ENCODE data around the gene TBX1. TPM values are rescaled to one million over a fixed set of nuclear protein-coding genes. Genes with fewer than 3 reads are reported as not detected.

Gene TBX1
- total RNA-seq, 2 donors from 2014 or later: 7.5 to 8.1 TPM

DNA sequence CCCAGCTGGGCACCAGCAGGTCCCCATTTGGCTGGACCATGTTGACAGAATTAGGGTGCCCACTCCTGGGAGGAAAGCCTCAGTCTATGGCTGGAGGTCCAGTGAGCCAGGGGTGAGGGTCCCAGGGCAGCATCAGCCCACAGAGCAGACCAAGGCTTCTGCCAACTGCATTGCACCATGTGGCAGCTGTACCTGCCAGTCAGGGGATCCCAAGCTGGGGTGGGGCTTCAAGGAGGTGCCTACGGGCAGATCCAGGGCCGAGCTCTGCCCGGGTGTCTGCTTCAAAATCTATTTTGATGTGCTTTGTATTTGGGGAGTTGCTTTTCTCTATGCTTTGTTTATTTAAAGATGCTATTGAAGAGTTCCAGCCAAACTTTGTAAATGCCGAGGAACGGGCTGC, 26.8 kb upstream of the TBX1 start:
- intact Hi-C loops (cut with DNase I): no loop called here
- DNase-seq (ENCODE audit: low spot score): no peak

DNA sequence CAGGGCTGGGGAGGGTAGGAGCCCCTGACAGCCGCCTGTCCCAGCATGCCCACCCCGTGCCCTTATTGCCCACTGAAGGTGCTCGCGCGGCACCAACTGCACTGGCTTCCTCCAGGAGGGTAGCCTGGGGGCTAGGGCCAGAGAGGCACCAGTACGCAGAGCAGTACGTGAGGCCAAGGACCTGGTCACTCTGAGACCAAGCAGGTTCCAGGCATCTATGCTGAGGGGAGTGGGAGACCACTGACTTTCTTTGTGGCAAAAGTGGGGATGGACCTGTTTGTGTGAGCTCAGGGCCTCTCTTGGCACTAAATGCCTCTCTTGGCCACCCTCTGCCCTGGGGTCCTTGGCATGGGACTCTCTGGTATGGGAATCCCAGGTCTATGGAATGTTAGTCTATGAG, 26.4 kb upstream of the TBX1 start:
- intact Hi-C loops (cut with DNase I): no loop called here
- DNase-seq (ENCODE audit: low spot score): no peak

DNA sequence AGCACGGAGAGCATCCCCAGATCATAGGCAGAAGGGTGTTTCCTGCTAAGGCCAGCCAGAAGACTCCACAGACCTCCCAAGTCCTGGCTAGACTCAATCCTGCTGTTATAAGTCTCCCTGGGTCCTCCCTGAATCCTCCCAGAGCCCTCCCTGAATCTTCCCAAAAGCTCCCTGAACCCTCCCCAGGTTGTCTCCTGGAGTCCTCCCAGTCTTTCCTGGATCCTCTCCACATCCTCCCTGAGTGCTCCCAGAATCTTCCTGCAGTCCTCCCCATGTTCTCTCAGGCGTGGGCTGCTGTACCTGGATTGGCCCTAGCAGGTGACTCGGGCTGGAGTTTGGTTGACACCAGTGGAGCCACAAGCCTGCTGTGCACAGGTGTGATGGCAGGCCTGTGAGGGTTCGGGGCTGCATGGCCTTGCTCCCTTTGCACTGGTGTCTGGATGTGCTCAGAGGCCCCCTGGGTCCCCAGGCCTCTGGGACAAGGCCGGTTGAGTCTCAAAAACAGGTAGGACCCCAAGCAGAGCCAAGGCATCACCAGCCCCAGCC, 25.7 kb upstream of the TBX1 start:
- intact Hi-C loops (cut with DNase I): no loop called here
- no peak for DNase-seq (ENCODE audit: low spot score)

DNA sequence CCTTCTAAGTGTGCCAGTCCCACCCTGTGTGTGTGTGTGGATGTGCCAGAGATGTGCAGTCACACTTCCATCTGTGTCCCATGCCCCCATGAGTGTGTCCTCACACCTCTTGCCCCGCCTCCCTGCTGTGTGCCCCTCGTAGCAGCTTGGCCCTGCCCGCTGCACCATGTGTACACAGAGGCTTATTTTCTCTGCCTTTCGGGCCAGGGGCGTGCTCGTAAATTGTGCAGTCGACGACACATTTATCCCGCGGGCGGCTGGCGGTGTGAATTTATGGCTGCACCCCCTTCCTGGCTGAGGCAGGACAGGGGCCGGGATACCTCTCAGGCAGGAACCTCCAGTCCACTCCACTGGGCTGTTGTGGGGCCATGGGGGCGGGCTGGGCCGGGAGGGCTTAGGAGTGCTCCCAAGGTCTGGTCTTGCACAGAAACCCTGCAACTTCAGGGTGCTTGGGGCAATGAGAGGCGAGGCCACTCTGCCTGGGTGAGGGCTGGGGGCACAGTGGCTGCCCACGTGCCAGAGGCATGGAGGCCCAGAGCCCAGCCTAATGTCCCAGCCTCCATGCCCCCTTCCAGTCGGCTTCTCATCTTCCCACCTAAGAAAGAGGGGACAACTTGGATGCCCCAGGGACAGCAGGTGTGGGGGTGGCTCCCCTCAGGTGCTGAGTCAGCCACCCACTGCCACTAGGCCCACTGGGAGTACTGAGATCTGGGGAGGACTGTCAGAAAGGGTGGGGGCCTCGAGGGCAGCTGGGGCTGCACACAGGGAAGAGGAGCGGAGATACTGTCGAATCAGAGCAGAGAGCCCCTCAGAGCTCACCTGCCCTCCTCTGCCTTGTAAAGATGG, 24.7 kb upstream of the TBX1 start:
- intact Hi-C loops (cut with DNase I): no loop called here
- no peak for DNase-seq (ENCODE audit: low spot score)

DNA sequence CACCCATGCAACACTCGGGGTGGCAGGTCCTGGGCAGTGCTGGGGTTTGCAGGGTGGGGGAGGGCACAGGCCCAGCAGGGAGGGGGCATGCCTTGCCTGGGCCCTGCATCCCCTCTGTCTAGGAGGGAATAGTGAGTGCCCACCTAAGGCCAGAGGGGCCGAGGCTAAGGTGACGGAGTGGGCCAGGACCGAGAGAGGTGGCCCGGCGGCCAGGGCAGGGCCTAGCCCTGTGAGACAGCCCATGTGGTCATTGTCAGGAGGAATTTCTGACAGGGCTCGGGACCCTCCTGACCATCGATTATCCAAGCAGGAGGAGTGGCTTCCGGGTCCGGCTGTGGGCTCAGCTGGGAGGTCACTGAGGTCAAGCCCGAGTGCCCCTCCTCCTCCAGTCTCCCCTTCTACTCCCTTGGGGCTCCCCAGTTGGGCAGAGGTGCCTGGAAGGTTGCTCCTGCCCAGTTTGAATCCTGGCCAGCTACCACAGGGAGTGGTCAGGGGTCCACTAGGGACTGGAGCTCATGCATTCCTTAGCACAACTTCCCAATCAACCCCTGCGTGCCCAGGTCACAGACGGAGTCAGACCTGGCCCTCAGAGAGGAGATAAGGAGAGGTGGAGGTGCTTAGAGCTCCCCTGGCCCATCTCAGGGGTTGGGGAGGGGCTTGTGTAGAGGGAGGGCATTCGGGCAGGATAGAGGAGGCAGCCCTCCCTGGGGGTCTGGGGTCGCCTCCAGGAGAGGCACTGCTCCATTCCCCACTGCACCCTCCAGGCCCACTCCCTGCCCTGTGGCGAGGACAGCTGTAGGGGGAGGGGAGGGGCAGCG, 22.5 kb upstream of the TBX1 start:
- intact Hi-C loops (cut with DNase I): no loop called here
- no peak for DNase-seq (ENCODE audit: low spot score)

DNA sequence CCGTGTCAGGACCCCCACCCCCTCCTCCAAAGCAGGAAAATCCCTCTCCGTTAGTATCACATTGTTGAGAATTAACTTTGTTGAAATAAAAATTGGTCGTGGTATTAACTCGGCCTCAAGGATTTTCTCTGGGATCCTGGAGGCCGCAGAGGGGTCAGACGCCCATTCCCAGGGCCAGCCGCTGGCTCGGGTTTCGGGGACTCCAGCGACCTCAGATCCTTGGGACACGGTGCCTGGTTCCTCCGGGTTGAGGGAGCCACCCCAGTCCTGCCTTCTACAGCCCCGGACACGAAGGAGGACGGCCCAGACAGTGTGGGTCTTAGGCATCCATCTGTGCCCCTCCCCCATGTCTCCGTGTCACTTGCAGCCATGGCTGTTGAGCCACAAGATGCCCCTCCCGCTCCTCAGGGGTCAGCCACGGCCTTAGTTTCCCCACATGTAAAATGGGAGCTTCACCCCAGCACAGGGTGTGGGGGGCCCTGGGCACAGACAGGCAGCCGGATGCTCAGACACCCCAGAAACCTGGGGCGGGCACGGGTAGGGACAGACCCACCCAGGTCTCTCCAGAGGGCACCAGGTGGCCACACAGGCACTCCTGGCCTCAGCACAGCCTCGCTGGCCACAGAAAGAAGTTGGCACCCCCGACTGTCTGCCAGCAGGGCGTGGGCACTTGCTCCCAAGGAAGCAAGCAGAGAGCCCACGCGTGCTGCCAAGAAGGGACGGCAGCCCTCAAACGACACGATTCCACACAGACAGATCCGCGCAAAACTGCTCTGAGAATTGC, 21.7 kb upstream of the TBX1 start:
- no peak for DNase-seq (ENCODE audit: low spot score)
- intact Hi-C loops (cut with DNase I): no loop called here

DNA sequence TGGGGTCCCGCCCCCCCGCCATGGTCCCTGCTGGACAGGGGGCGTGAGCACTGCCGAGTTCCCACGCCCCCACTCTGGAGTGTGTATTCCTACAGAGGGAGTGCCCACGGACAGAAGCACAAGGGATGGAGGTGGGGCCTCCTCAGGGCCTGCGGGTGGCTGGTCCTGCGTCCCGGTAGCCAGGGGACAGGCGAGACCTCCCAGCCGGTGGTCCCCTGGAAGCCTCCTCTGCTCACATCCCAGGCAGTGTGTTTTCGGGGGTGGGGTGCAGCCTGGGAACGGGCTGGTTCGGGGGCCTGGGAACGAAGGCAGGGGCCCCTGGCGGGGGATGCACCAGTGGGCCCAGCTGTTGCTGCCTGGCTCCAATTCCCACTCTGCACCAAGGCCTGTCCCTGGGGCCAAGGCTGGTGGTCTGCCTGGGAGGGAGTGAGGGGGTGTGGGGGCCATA, 21.1 kb upstream of the TBX1 start:
- intact Hi-C loops (cut with DNase I): no loop called here
- no peak for DNase-seq (ENCODE audit: low spot score)

DNA sequence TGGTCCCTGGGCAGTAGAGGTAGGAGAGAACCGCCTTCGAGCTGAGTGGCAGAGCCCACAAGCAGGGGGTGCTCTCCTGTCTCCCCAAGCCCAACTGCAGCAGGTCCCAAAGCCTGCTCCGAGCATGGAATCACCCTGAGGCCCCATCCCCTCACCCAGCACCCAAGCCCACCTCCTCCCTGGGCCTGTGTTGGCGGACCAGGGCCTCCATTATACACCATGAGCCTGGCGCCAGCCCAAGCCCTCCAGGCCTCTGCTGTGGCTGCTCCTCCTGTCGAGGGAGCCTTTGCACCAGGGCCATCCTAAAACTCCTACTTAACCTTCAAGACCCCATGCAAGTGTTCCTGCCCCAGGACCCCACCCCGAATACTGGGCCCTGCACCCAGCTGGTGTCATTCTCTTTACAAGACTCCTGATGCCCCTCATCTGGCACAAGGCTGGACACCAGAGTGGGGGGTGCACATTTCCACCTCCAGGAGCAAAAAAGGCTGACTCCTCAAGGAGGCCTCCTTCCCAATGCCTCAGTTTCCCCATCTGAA, 20.6 kb upstream of the TBX1 start:
- no peak for DNase-seq (ENCODE audit: low spot score)
- intact Hi-C loops (cut with DNase I): no loop called here

DNA sequence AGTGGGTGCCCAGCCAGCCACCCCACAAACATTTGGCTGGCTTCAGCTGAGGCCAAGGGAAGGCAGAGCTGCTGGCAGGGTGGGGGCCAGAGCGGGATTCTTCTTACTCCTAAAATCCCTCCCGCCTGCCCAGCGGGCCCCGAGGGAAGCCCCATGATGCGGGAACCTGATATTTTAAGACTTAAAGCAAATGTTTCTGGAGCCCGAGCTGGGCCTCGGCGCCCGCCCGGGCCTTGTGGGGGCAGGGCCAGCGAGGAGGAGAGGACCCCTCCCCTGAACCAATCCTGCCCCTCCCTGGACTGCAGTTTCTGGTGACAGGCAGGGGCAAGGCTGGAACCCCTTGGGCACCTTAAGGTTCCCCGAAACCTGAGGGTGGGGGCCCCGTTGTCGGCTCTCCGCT, 20.0 kb upstream of the TBX1 start:
- intact Hi-C loops (cut with DNase I): no loop called here
- DNase-seq (ENCODE audit: low spot score): no peak

DNA sequence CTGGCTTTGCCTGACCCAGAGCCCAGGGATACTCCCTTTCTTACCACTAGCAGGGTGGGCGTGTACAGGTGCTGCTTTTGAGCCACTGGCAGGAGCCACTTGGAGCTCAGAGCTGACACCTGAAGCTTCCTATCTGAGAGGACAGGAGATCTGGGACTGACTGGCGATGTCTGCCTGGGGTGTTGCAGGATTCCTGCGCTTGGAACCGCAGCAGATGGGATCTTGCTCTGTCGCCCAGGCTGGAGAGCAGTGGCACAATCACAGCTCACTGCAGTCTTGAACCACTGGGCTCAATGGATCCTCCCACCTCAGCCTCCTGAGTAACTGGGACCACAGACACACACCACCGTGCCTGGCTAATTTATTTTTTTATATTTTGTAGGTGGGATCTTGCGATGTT, 19.5 kb upstream of the TBX1 start:
- intact Hi-C loops (cut with DNase I): loop anchor here in 1 of 2 donors (1.0 kb wide), 1 partner anchor 24 kb away; no protein-coding TSS in a partner anchor
- no peak for DNase-seq (ENCODE audit: low spot score)

DNA sequence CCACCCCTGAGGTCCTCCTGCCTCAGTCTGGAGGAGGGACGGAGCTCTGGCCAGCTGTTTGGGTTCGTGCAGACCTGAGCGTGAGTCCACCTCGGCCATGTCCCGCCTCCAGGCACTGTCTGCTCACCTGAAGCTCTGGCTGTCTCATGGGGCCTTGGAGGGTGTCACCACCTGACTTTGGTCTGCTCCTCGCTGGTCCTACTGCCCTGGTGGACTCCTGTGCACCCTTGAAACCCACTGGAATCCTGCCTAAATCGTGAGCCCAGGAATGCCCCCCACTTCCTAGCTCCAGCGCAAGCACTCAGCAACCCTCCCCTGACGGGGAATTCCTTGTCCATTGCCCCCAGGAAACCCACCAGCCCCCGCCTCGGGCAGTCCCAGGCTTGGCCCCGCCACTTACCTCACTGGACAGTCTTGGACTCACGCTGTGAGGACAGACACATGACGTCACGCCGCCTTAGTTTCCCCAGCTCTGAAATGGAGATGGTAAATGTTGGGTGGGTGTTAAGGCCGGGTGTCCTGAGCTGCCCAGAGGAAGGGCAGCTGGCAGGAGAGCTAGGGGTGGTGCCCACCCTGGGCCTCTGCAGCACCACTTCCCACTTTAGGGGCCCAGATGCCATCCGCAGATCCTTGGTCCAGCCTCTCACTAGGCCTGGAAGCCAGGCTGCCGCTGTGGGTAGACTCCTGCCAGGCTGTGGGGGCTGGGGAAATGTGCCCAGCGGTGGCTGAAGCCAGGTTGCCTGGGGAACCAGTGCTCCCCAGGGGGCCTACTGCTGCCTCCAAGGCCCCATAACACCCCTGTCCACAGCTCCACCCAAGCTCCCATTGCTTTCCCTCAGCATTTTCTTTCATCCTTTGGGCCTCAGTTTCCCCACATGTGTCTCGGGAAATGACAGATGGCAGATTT, 18.2 kb upstream of the TBX1 start:
- intact Hi-C loops (cut with DNase I): no loop called here
- DNase-seq (ENCODE audit: low spot score): no peak

DNA sequence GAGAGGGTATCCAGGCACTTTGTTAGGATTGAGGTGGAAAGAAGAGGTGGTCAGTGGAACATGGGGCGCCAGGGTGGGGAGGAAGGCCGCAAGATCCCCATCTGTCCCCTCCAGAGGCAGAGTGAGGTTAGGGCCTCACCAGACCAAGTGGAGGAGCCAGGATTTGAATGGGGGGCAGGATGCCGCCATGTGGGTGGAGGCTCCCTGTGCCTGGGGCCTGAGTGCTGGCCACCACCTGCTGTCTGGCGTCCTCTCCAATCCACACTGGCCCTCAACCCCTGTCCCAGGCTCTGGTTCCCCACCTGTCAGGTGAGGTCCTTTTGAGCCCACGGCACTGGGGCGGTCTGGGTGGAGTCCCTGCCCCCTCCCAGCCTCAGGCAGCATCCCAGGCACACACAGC, 17.5 kb upstream of the TBX1 start:
- no peak for DNase-seq (ENCODE audit: low spot score)
- intact Hi-C loops (cut with DNase I): no loop called here

DNA sequence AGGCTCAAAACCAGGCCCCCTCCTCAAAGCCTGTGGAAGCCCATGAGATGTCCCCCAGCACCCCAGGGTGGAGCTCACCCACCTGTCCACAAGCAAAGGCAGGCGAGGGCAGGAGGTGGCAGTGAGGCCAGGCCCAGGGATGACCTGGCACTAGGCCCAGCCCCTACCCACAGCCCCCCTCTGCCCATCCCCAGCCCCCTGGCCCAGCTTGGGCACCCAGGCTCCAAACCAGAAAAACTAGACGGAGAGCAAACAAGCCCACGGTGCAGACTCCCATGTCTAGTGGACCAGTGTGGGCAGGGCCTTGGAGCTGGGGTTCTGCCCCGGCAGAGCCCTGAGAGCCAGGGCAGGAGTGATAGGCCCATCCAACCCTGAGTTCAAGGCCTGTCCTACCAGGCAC, 16.9 kb upstream of the TBX1 start:
- intact Hi-C loops (cut with DNase I): no loop called here
- DNase-seq (ENCODE audit: low spot score): no peak

DNA sequence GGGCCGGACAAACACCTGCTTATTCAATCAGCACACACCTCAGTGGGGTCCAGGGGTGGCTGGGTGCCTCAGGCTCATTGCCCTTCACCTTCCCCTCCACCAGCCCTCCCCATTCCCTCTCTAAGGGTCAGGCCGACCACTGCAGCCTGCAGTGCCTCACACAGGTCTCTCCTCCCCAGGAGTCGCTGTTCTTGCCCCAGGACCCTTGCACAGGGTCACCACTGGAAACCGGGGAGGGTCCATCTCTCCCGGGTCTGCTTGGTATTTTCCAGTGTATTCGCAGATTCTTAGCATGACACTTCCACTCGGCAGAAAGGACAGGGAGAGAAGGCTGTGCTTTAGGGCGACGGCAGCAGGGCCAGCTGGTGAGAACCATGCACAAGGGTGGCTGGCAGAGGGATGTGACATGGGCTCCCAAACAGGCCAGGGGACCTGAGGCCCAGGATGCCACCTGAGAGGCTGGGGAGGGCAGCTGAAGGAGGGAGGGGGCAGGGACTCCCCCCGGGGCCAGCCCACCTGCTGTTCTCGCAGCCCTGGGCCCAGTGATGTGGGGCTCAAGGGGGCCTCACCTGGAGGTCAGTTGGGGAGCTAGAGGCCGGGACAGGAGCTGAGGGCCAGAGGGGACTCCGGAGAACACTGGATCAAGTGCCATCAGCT, 16.1 kb upstream of the TBX1 start:
- intact Hi-C loops (cut with DNase I): no loop called here

DNA sequence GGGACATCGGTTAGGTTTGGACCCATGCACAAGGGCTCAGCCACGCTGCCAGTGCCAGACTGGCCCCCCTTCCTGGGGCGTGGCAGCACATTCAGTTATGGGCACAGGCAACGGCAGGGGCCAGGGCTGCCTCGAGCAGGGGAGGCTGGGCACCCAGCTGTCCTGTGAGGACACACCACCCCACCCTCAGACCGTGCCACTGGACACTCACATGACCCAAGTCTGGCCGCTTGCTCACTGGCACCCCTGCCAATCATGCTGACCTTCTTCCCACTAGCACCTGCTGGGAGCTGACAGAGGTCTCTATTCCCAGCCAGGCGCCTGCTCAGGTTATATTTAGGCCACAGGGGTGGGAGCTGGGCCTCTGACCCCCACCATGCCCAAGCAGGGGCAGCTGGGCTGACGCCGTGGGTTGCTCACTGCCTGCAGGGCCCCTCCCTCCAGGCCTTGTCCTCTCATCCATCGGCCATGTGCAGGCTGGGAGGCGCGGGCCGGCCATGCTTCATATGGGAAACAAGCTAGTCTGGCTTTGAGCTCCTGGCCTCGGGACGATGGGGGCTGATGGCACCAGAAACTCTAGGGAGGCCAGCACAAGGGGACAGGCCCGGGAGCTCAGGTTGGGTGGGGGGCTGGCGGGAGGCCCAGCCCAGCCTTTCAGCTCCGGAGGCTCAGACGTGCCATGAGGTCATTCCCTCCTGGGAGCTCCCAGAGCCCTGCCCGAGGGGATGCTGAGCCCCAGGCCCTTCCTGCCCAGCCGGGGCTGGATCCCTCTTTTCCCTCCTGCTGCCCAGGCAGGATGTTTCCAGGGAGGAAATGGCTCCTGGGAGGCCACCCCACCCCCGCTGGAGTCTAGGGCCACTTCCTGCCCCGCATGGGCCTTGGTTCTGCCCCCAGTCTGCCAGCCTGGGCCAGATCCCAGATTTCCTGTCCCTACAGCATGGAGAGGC, 15.2 kb upstream of the TBX1 start:
- intact Hi-C loops (cut with DNase I): no loop called here
- DNase-seq (ENCODE audit: low spot score): no peak

More for the DNA sequence above, 16.1 kb upstream of the TBX1 start:
- DNase-seq (ENCODE audit: low spot score): no peak

DNA sequence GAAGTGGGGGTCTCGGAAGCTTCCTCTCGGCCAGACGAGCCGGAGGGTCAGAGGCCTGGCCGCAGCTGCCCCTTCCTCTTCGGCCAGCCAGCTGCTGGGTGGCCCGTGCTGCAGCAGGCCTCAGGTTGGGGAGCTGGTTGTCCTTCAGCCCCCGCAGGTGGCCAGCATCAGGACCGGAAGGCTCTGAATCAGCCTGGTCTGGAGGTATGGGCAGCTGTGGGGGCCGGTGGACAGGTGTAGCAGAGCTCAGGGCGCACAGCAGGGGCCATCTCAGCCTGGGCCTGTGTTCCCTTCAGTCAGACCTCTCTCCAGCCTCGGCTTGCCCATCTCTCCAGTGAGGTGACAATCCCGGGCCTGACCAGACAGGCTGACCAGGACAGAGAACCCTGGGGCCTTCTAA, 13.9 kb upstream of the TBX1 start:
- intact Hi-C loops (cut with DNase I): no loop called here
- no peak for DNase-seq (ENCODE audit: low spot score)

DNA sequence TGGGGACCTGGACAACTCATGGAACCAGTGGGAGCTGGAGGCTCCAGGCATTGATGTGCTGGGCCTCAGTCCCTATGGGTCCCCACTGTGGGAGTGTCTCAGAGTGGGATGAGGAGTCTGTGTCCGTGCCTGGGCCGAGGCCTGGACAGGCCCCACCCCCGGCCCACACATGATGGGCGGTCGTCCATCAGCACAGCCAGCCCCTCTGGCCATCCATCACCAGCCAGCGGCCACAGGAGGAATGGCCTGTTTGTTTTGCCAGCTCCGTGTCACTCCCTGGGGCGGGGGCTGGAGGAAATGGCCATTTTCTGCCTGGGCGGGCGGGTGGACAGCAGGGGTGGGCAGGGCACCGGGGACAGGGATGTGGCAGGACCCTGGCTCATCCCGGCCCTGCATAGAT, 13.0 kb upstream of the TBX1 start:
- intact Hi-C loops (cut with DNase I): no loop called here
- DNase-seq (ENCODE audit: low spot score): no peak

Measured in posterior vena cava (tissue), 2 donors.